ENCODE measurements around the gene IGFBP3. TPM values are rescaled to one million over a fixed set of nuclear protein-coding genes. Genes with fewer than 3 reads are reported as not detected.

The IGFBP3 gene
- total and polyA plus RNA-seq, 8 donors: 33.8 to 82.3 (median 48.9) TPM

GRCh38 chr7:45924283-45924682, 3.2 kb upstream of the IGFBP3 start:
- Histone ChIP-seq H3K9me3 (no peaks in the 10 kb centered on the region), H3K36me3 (no peaks in the 10 kb centered on the region), H3K4me3 (no peak overlapping the region), H3K27me3 (peaks cover 25 to 54% of the 10 kb centered on the region in 2 donors), H3K27ac (no peak overlapping the region), H3K4me1 (peaks cover 8 to 32% of the 10 kb centered on the region in 2 donors)
- no peak for TF ChIP-seq CTCF (IDR thresholded peaks at IDR 0.05)
- intact Hi-C loops (cut with DNase I): loop anchor here in 1 of 2 donors (10.0 kb wide), 1 partner anchor 431 kb away; no protein-coding TSS in a partner anchor
- DNase-seq (no peak), ATAC-seq (peak; percentile 10)

DNA sequence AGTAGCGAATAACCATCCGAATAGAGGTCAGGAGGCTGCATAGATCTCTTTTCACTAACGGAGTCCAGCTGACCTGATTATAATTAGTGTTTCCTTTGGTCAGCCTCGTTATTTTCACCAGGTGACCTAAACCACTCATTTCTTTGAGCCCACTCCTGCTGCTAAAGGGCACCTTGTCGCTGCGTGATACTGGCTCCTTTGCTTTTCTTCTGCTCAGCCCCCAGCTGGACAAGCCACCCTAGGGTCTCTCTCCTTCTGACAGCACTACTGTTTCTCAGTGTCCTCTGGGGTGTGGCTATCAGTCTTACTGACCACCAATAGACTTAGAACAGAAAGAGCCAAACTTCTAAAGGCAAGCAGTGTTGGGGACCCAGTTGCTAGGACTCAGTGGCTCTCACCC, 2.7 kb upstream of the IGFBP3 start:
- no peak overlapping the region for H3K4me3 ChIP-seq
- H3K27ac ChIP-seq: no peak overlapping the region
- no peaks in the 10 kb centered on the region for H3K9me3 ChIP-seq
- H3K36me3 ChIP-seq: no peaks in the 10 kb centered on the region
- H3K4me1 ChIP-seq: peaks cover 8 to 32% of the 10 kb centered on the region in 2 donors
- peaks cover 30 to 59% of the 10 kb centered on the region in 2 donors for H3K27me3 ChIP-seq
- intact Hi-C loops (cut with DNase I): loop anchor here in 1 of 2 donors (10.0 kb wide), 1 partner anchor 431 kb away; no protein-coding TSS in a partner anchor
- no peak for TF ChIP-seq CTCF (IDR thresholded peaks at IDR 0.05)
- no peak for ATAC-seq
- DNase-seq: no peak

DNA sequence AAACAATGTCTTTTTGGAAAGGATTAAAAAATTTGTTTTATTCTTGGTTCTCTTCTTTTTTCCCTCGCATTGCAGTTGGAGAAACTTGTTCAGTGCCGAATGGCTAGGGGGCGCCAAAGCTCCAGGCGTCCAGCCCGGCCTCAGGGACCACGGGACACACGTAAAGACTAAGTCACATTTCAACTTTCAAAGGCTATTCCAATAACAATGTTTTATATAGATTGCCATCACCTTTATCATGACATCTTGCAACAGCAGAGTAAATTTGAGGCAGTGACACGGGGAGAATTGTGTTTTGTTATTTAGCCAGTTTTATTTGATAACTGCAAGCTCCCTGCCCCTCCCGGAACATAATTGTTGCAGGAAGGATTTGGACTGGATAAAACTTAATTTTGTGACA, 2.2 kb upstream of the IGFBP3 start:
- Histone ChIP-seq H3K9me3 (no peaks in the 10 kb centered on the region), H3K27ac (no peak overlapping the region), H3K36me3 (no peaks in the 10 kb centered on the region), H3K27me3 (peaks cover 32 to 64% of the 10 kb centered on the region in 2 donors), H3K4me3 (no peak overlapping the region), H3K4me1 (peaks cover 8 to 32% of the 10 kb centered on the region in 2 donors)
- TF ChIP-seq CTCF (IDR thresholded peaks at IDR 0.05): peak; percentile 67 to 86
- intact Hi-C loops (cut with DNase I): loop anchor here in 1 of 2 donors (10.0 kb wide), 1 partner anchor 432 kb away; no protein-coding TSS in a partner anchor
- peak; percentile 73 to 87 (median 80) for DNase-seq
- ATAC-seq: peak; percentile 76

DNA sequence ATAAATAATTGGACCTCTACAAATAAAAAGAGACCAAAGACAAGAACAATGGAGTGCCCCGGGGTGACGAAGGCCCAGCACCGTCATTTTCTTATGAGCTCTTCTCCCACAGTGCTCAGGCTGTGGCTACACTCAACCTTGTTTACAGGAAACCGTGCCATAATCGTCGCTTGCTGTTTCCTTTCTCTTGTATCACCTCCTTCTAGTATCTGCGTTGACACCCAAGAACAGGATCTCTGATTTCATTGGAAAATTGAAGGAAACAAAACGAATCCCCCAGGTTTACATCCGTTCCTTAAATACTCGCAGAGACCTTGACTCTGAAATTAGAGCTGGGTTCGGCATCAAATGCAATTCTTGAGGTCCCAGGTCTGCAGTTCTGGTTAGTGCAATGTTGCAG, 1.7 kb upstream of the IGFBP3 start:
- Histone ChIP-seq H3K4me1 (peaks cover 10 to 32% of the 10 kb centered on the region in 2 donors), H3K36me3 (no peaks in the 10 kb centered on the region), H3K27me3 (peaks cover 32 to 69% of the 10 kb centered on the region in 2 donors), H3K9me3 (no peaks in the 10 kb centered on the region), H3K4me3 (no peak overlapping the region), H3K27ac (no peak overlapping the region)
- TF ChIP-seq CTCF (IDR thresholded peaks at IDR 0.05): no peak
- ATAC-seq (peak; percentile 25), DNase-seq (peak in 1 of 4 donors; percentile 34)
- intact Hi-C loops (cut with DNase I): loop anchor here in 1 of 2 donors (10.0 kb wide), 1 partner anchor 432 kb away; no protein-coding TSS in a partner anchor

DNA sequence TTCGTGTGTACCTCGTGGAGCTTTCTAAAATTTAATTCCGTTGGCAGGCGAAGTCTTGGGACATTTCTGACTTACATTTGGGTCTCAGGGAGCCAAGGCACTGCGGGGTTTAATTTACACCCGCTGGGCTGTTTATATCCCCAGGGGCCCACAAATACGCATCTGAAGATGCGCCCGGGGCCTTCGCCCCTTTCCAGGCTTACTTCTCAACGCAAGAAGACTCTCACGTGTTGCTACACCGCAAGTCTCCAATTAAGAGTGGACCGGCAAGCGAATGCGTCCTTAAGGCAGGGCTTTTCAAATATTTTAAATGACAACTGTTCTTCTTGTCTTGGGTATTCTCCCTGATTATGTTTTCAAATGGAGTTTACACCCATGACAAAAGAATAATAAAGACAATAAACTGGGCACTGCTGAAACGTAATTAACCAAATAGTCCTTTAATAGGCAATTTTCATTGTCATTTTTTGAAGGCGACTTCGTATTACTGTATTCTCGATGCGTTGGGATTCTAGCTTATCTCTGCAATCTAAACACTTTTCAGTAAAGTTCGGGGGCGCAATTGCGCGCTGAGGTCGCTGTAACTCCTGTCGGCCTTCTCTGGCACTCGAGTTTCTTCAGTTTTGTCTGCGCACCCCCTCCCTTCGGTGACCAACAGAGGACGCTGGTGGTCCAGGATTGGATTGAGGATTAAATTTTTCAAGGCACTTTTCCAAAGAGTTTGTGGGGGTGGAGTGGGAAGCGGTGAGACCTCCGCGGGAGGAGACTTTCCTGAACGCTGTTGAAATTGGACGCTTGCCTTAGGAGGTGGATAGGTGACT, 837 bp upstream of the IGFBP3 start:
- peak in 3 of 4 donors; percentile 41 to 82 (median 78) for DNase-seq
- H3K36me3 ChIP-seq: no peaks in the 10 kb centered on the region
- no peaks in the 10 kb centered on the region for H3K9me3 ChIP-seq
- peak; percentile 54 to 76 for TF ChIP-seq CTCF (IDR thresholded peaks at IDR 0.05)
- peaks cover 12 to 32% of the 10 kb centered on the region in 2 donors for H3K4me1 ChIP-seq
- H3K27ac ChIP-seq: no peak overlapping the region
- H3K4me3 ChIP-seq: peak overlapping the region in 1 of 2 donors; percentile 29
- peaks cover 32 to 78% of the 10 kb centered on the region in 2 donors for H3K27me3 ChIP-seq
- intact Hi-C loops (cut with DNase I): loop anchor here in 1 of 2 donors (10.0 kb wide), 1 partner anchor 433 kb away; no protein-coding TSS in a partner anchor
- ATAC-seq: peak; percentile 54

Data from left lung (tissue), 10 donors.